Measurements from ENCODE around the gene MYH7.
"Not testable (repeated sequence)": the region's sequence is repeated elsewhere in the genome, so short reads cannot be mapped to it uniquely, and the experiment has no call there.

The MYH7 gene

DNA sequence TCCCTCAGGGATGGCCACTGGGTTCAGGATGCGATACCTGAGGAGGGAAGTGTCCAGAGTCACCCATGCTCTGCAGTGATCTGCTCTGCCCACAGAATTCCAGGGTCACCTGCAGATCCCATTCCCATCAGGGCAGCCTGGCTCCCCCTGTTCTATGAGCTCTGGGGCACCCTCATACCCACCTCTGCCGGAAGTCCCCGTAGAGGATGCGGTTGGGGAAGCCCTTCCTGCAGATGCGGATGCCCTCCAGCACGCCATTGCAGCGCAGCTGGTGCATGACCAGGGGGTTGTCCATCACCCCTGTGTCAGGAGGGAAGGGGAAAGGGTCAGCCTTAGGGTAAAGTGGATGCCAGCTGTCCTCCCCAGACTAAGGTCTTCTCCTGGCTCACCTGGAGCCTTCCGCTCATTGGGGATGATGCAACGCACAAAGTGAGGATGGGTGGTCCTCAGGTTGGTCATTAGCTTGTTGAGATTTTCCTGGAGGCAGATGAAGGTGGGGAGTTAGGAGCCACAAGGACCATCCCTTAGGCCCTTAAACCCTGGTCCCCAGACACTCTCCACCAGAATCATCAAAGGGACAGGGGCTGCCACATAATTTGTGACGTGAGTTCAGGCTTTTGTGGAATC, 38.6 kb downstream of the MYH7 start:
- Histone ChIP-seq H3K27ac (no peak overlapping the region), H3K9ac (ENCODE audit: insufficient read length) (no peak overlapping the region), H3K4me3 (no peak overlapping the region), H3K9me3 (ENCODE audit: low read depth, low read length) (no peaks in the 10 kb centered on the region), H3K36me3 (ENCODE audit: insufficient read depth, low read length) (no peaks in the 10 kb centered on the region)
- TF ChIP-seq POLR2AphosphoS5 (IDR thresholded peaks at IDR 0.05; ENCODE audit: borderline replicate concordance, low read depth, low read length) = no peak
- no peak for TF ChIP-seq EZH2 (IDR thresholded peaks at IDR 0.05)
- no peak for TF ChIP-seq FOXP2 (optimal IDR thresholded peaks at IDR 0.05; ENCODE audit: control extremely low read depth, extremely low read length, insufficient read depth)
- no peak for DNase-seq (ENCODE audit: low read depth, low spot score)

GRCh38 chr14:23396126-23396525, 39.3 kb downstream of the MYH7 start:
- no peak for DNase-seq (ENCODE audit: low read depth, low spot score)
- Histone ChIP-seq H3K27ac (no peak overlapping the region), H3K36me3 (ENCODE audit: insufficient read depth, low read length) (no peaks in the 10 kb centered on the region), H3K9ac (ENCODE audit: insufficient read length) (no peak overlapping the region), H3K9me3 (ENCODE audit: low read depth, low read length) (no peaks in the 10 kb centered on the region), H3K4me3 (no peak overlapping the region)
- no peak for TF ChIP-seq POLR2AphosphoS5 (IDR thresholded peaks at IDR 0.05; ENCODE audit: borderline replicate concordance, low read depth, low read length)
- TF ChIP-seq FOXP2 (optimal IDR thresholded peaks at IDR 0.05; ENCODE audit: control extremely low read depth, extremely low read length, insufficient read depth) = no peak
- TF ChIP-seq EZH2 (IDR thresholded peaks at IDR 0.05) = no peak

DNA sequence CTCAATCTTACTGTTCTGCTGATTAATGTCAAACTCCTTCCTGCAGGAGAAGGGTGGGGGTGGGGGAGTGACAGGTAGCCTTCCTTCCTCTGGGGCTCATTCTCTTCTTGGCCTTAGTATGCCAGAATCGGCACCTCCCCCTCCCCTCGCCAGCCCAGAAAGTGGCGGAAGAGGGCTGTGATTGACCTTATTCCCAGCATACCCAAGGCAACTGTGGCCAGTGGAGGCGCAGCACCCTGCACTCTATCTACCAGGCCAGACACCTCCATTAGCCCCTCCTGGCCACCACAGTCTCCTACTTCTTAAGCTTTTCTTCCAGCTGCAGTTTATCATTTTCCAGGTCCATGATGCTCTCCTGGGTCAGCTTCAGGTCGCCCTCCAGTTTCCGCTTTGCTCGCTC, 42.8 kb downstream of the MYH7 start:
- Histone ChIP-seq H3K9ac (ENCODE audit: insufficient read length) (no peak overlapping the region), H3K27ac (no peak overlapping the region), H3K9me3 (ENCODE audit: low read depth, low read length) (no peaks in the 10 kb centered on the region), H3K4me3 (no peak overlapping the region), H3K36me3 (ENCODE audit: insufficient read depth, low read length) (no peaks in the 10 kb centered on the region)
- DNase-seq (ENCODE audit: low read depth, low spot score) = no peak
- TF ChIP-seq POLR2AphosphoS5 (IDR thresholded peaks at IDR 0.05; ENCODE audit: borderline replicate concordance, low read depth, low read length) (no peak), FOXP2 (optimal IDR thresholded peaks at IDR 0.05; ENCODE audit: control extremely low read depth, extremely low read length, insufficient read depth) (no peak), EZH2 (IDR thresholded peaks at IDR 0.05) (no peak)

DNA sequence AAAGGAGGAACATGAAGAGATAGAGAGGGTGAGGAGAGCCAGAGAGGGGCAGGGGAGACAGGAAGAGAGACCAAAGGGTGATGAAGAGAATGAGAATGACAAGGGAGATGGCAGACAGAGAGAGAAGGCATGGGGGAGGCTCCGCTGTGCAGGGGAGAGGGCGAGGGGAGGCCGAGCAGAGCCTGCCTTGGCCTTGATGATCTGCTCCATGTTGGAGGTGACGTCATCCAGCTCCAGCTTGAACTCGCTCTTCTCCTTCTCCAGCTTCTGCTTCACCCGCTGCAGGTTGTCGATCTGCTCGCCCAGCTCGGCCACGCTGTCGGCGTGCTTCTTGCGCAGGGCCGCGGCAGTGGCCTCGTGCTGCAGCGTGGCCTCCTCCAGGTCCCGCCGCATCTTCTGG, 45.6 kb downstream of the MYH7 start:
- not testable (repeated sequence) for H3K9me3 ChIP-seq (ENCODE audit: low read depth, low read length); H3K27ac ChIP-seq; H3K36me3 ChIP-seq (ENCODE audit: insufficient read depth, low read length); H3K4me3 ChIP-seq; H3K9ac ChIP-seq (ENCODE audit: insufficient read length); DNase-seq (ENCODE audit: low read depth, low spot score)

- no peak overlapping the region for H3K27ac ChIP-seq
- H3K36me3 ChIP-seq (ENCODE audit: insufficient read depth, low read length) = no peaks in the 10 kb centered on the region
- no peak for TF ChIP-seq FOXP2 (optimal IDR thresholded peaks at IDR 0.05; ENCODE audit: control extremely low read depth, extremely low read length, insufficient read depth)
- TF ChIP-seq POLR2AphosphoS5 (IDR thresholded peaks at IDR 0.05; ENCODE audit: borderline replicate concordance, low read depth, low read length) = no peak
- TF ChIP-seq EZH2 (IDR thresholded peaks at IDR 0.05) = no peak
- H3K9me3 ChIP-seq (ENCODE audit: low read depth, low read length) = no peaks in the 10 kb centered on the region
- H3K4me3 ChIP-seq = no peak overlapping the region
- H3K9ac ChIP-seq (ENCODE audit: insufficient read length) = no peak overlapping the region
- DNase-seq (ENCODE audit: low read depth, low spot score) = no peak
Measured at GRCh38 chr14:23389396-23389795, 46.1 kb downstream of the MYH7 start.

DNA sequence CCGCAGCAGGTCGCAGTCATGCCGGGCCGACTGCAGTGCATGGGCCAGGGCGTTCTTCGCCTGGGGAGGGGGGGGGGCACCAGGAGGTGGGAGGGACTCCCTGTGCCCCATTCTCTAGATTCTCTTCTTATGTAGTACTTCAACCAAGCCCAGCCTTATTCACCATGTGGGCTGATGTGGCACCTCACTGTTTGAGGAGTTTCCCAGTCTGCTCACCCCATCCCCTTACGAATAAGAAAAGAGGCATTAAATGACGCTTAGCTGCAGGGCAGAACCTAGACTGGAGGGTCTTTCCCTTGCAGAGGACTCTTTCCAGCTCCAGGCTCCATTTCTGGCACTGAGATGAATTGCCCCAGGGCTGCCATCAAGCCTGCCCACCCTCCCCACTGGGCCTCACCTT, 46.5 kb downstream of the MYH7 start:
- no peak for DNase-seq (ENCODE audit: low read depth, low spot score)
- Histone ChIP-seq H3K9me3 (ENCODE audit: low read depth, low read length) (no peaks in the 10 kb centered on the region), H3K27ac (no peak overlapping the region), H3K36me3 (ENCODE audit: insufficient read depth, low read length) (no peaks in the 10 kb centered on the region), H3K9ac (ENCODE audit: insufficient read length) (no peak overlapping the region), H3K4me3 (no peak overlapping the region)
- TF ChIP-seq POLR2AphosphoS5 (IDR thresholded peaks at IDR 0.05; ENCODE audit: borderline replicate concordance, low read depth, low read length) (no peak), EZH2 (IDR thresholded peaks at IDR 0.05) (no peak)

DNA sequence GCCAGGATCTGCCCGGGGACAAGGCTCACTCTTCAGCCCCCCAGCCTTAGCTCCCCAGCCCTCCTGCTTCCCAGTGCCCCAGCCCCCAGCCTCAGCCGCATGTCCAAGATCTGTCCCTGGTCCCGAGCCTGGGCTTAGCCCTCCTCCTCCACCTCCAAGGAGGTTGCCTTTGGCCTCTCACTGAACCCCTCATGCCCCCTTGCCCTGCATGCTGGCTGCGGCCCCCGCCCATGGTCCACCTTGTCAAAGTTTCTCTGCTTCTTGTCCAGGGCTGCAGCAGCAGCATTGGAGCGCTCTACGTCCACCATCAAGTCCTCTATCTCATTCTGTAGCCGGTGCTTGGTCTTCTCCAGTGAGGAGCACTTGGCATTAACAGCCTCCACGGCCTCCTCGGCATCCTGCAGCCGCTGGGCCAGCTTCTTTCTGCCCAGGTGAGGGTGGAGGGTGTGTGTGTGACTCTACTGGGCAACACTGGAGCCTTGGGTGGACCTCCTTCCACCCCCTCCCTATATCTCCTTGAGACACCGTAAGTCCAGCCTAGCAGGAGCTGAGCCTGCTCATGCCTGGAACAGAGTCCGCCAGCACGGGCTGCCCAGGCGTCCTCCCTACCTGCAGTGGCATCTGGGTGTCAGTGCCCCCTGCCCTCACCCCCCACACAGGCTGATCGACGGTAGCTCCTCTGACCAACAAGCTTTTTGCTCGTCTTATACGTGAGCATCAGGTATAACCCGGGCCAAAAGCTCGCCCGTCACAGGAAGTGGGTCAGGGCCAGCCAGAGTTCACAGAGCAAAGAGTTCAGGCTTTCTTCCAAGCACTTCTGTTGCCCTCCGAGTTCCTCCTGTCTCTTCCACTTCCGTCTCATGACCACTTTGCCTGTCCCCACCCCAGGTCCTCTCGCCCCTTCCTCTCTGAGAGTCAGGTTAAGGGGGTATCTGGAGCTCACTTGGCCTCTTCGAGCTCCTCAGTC, 47.3 kb downstream of the MYH7 start:
- no peak overlapping the region for H3K27ac ChIP-seq

DNA sequence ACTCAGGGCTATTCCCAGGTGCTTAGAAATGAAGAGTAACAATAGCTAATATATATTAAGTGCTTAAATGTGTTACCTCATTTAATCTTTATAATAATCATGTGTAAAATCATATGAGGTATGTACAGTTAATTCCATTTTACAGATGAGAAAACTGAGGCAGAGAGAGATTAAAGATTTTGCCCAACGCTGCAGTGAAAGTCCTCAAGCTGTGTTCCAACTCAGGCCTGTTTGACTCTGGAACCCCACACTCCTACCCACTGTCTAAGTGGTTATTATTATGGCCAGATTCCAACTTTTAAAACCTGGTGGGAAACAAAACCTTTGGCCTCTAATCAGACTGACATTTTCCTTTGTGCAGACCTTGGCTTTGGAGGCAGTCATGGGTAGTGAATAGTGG, 48.5 kb downstream of the MYH7 start:
- Histone ChIP-seq H3K4me3 (no peak overlapping the region), H3K9me3 (ENCODE audit: low read depth, low read length) (no peaks in the 10 kb centered on the region), H3K36me3 (ENCODE audit: insufficient read depth, low read length) (no peaks in the 10 kb centered on the region), H3K9ac (ENCODE audit: insufficient read length) (no peak overlapping the region), H3K27ac (no peak overlapping the region)
- DNase-seq (ENCODE audit: low read depth, low spot score) = no peak
- TF ChIP-seq FOXP2 (optimal IDR thresholded peaks at IDR 0.05; ENCODE audit: control extremely low read depth, extremely low read length, insufficient read depth) (no peak), POLR2AphosphoS5 (IDR thresholded peaks at IDR 0.05; ENCODE audit: borderline replicate concordance, low read depth, low read length) (no peak), EZH2 (IDR thresholded peaks at IDR 0.05) (no peak)

More for the DNA sequence above, 47.3 kb downstream of the MYH7 start:
- TF ChIP-seq FOXP2 (optimal IDR thresholded peaks at IDR 0.05; ENCODE audit: control extremely low read depth, extremely low read length, insufficient read depth) = no peak
- TF ChIP-seq POLR2AphosphoS5 (IDR thresholded peaks at IDR 0.05; ENCODE audit: borderline replicate concordance, low read depth, low read length) = no peak
- no peak for TF ChIP-seq EZH2 (IDR thresholded peaks at IDR 0.05)
- H3K9ac ChIP-seq (ENCODE audit: insufficient read length) = no peak overlapping the region
- no peaks in the 10 kb centered on the region for H3K36me3 ChIP-seq (ENCODE audit: insufficient read depth, low read length)
- no peak overlapping the region for H3K4me3 ChIP-seq
- DNase-seq (ENCODE audit: low read depth, low spot score) = no peak
- H3K9me3 ChIP-seq (ENCODE audit: low read depth, low read length) = no peaks in the 10 kb centered on the region

GRCh38 chr14:23386266-23386657, 49.2 kb downstream of the MYH7 start:
- not testable (repeated sequence) for H3K36me3 ChIP-seq (ENCODE audit: insufficient read depth, low read length); H3K27ac ChIP-seq; DNase-seq (ENCODE audit: low read depth, low spot score); H3K9ac ChIP-seq (ENCODE audit: insufficient read length); H3K4me3 ChIP-seq; H3K9me3 ChIP-seq (ENCODE audit: low read depth, low read length)

All from SK-N-MC (cell line).